ENCODE data around the gene ACKR2. TPM values are rescaled to one million over a fixed set of nuclear protein-coding genes. Genes with fewer than 3 reads are reported as not detected.

Gene ACKR2
- total RNA-seq, 4 donors from 2014 or later: 1.2 to 6.6 (median 3.4) TPM

DNA sequence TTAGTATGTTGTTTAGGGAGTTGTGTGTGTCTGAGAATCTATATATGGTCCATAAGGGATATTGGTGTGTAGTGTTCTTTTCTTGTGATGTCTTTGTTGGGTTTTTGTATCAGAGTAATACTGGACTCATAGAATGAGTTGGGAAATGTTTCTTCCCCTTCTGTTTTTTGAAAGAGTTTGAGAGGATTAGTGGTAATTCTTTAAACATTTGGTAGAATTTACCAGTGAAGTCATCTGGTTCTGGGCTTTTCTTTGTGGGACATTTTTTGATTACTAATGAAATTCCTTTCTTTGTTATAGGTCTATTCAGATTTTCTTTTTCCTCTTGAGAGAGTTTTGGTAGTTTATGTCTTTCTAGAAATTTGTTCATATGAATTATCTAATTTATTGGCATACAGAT is 16.9 kb downstream of the ACKR2 start:
- H3K27me3 ChIP-seq: no peaks in the 10 kb centered on the region
- H3K4me1 ChIP-seq: peaks cover 13% of the 10 kb centered on the region
- H3K9me3 ChIP-seq: no peaks in the 10 kb centered on the region
- no peak for TF ChIP-seq EP300 (IDR thresholded peaks at IDR 0.05)
- TF ChIP-seq, protein P1, sequence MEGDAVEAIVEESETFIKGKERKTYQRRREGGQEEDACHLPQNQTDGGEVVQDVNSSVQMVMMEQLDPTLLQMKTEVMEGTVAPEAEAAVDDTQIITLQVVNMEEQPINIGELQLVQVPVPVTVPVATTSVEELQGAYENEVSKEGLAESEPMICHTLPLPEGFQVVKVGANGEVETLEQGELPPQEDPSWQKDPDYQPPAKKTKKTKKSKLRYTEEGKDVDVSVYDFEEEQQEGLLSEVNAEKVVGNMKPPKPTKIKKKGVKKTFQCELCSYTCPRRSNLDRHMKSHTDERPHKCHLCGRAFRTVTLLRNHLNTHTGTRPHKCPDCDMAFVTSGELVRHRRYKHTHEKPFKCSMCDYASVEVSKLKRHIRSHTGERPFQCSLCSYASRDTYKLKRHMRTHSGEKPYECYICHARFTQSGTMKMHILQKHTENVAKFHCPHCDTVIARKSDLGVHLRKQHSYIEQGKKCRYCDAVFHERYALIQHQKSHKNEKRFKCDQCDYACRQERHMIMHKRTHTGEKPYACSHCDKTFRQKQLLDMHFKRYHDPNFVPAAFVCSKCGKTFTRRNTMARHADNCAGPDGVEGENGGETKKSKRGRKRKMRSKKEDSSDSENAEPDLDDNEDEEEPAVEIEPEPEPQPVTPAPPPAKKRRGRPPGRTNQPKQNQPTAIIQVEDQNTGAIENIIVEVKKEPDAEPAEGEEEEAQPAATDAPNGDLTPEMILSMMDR (IDR thresholded peaks at IDR 0.05): no peak
- no peak for TF ChIP-seq POLR2AphosphoS5 (IDR thresholded peaks at IDR 0.05)
- no peak for TF ChIP-seq POLR2A (IDR thresholded peaks at IDR 0.05)
- no peak for DNase-seq (ENCODE audit: low spot score in 2 of 2)
- H3K36me3 ChIP-seq: no peaks in the 10 kb centered on the region
- H3K4me3 ChIP-seq: no peak overlapping the region
- no peak overlapping the region for H3K27ac ChIP-seq

DNA sequence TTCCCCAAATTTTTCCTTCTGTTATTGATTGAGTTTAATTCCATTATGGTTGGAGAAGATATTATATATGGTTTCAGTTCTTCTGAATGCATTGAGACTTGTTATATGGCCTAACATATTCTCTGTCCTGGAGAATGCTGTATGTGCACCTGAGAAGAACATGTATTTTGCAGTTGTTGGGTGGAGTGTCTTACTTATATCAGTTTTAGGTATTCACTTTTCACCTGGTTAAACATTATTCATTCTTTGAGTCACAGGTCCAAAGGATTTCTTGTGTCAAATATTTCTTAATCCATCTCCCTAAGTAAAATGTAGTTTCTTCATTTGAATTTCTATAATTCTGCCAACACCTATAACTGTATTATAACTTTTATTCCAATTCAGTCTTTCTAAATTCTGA is 17.8 kb downstream of the ACKR2 start:
- Histone ChIP-seq H3K27ac (no peak overlapping the region), H3K9me3 (no peaks in the 10 kb centered on the region), H3K4me3 (no peak overlapping the region), H3K27me3 (no peaks in the 10 kb centered on the region), H3K4me1 (peaks cover 13% of the 10 kb centered on the region), H3K36me3 (no peaks in the 10 kb centered on the region)
- TF ChIP-seq, protein P1 (IDR thresholded peaks at IDR 0.05): no peak
- TF ChIP-seq POLR2A (IDR thresholded peaks at IDR 0.05): no peak
- no peak for DNase-seq (ENCODE audit: low spot score in 2 of 2)

DNA sequence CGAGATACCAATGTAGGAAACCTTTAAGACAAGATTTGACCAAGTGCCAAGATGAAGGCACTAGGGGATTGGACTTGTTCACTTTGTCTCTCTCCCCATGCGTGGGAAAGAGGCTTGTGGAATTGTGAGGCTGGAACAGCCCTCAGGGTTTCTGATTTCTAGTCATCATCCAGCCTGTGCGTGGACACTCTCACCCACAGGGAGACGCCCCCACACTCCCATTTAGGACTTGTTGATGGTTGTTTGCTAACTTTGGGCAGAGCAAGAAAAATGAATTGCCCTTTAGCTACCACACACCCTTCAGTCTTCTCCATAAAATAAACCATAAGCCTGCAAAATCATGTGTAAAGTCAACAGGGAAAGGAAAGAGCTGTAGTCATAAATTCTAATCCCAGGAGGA is 18.4 kb downstream of the ACKR2 start:
- TF ChIP-seq POLR2A (IDR thresholded peaks at IDR 0.05) (no peak), POLR2AphosphoS5 (IDR thresholded peaks at IDR 0.05) (no peak), EP300 (IDR thresholded peaks at IDR 0.05) (no peak)
- TF ChIP-seq, protein P1 (IDR thresholded peaks at IDR 0.05): no peak
- peaks cover 13% of the 10 kb centered on the region for H3K4me1 ChIP-seq
- 71% methylated on average over 4 of the region's 4 CpGs for WGBS
- no peaks in the 10 kb centered on the region for H3K9me3 ChIP-seq
- no peaks in the 10 kb centered on the region for H3K27me3 ChIP-seq
- no peak overlapping the region for H3K27ac ChIP-seq
- no peaks in the 10 kb centered on the region for H3K36me3 ChIP-seq
- H3K4me3 ChIP-seq: no peak overlapping the region
- DNase-seq (ENCODE audit: low spot score in 2 of 2): no peak

DNA sequence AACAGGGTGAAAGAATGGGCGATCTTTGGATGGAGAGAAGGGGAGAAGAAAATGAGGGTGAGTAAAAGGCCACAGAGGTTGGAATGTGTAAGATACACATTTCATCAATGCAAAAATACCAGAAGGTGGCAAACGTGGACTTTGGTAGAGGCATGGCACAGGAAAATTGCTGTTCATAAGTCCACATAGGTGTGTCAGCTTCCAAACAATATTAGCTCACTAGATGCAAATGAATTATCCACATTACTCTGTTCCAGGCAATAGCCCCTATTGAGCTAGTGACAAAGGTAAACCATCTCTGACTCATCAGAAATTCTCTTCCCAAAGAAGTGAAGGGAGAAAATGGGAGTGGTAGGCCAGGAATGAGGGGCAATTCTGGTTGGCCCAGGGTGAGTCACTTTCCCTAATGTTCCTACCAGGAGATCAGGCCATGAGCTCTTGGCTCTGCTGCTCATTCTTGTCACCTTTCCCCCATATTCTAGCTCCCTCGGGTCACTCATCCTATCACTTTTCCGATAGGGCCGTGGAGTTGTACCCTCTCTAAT is 19.9 kb downstream of the ACKR2 start:
- WGBS: 89% methylated on average over 5 of the region's 5 CpGs
- TF ChIP-seq, protein P1 (IDR thresholded peaks at IDR 0.05): no peak
- TF ChIP-seq EP300 (IDR thresholded peaks at IDR 0.05) (no peak), POLR2A (IDR thresholded peaks at IDR 0.05) (no peak)

DNA sequence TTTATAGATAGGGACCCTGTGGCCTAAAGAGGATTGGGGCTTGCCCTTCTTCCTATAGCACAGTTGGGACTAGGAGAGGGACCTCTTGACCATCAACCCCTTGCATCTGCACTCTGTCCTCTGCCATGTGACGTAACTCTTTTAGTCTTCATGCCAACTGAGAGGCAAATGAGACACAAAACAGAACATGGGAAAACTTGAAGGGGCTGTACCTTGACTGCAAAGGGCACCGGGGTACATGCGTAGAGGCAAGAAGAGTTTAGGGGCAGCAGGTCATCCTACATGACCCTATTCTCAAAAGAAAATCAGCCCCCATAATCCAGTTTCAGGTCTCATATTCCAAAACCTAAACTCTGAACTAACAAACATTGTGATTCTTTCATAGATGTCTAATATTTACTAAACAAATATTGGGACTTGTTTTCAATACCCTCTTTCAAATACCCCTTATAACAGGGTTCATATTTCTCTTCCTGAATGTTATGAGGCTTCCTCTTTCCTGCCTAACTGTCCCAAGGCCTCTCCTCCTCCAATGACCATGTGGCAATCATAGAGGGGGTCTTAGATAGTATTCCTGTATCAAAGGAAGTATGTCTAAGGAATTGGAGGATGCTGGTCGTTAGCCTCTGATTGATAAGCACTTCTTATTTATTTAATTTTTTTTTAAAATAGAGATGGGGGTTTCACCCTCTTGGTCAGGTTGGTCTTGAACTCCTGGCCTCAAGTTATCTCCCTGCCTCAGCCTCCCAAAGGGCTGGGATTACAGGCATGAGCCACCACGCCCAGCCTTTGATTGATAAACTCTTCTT is 20.6 kb downstream of the ACKR2 start:
- Histone ChIP-seq H3K4me1 (peaks cover 5% of the 10 kb centered on the region), H3K27me3 (no peaks in the 10 kb centered on the region), H3K4me3 (no peak overlapping the region), H3K27ac (no peak overlapping the region), H3K36me3 (no peaks in the 10 kb centered on the region), H3K9me3 (no peaks in the 10 kb centered on the region)
- no peak for TF ChIP-seq POLR2A (IDR thresholded peaks at IDR 0.05)
- 83% methylated on average over 5 of the region's 5 CpGs for WGBS
- no peak for DNase-seq (ENCODE audit: low spot score in 2 of 2)

More for the DNA sequence above, 19.9 kb downstream of the ACKR2 start:
- Histone ChIP-seq H3K4me3 (no peak overlapping the region), H3K36me3 (no peaks in the 10 kb centered on the region), H3K9me3 (no peaks in the 10 kb centered on the region), H3K4me1 (peaks cover 5% of the 10 kb centered on the region), H3K27me3 (no peaks in the 10 kb centered on the region), H3K27ac (no peak overlapping the region)
- no peak for DNase-seq (ENCODE audit: low spot score in 2 of 2)

Measured in suprapubic skin (tissue), 4 donors.